ENCODE data around the gene NFE2L1. TPM values are rescaled to one million over a fixed set of nuclear protein-coding genes. Genes with fewer than 3 reads are reported as not detected.
"Not testable (repeated sequence)": the region's sequence is repeated elsewhere in the genome, so short reads cannot be mapped to it uniquely, and the experiment has no call there.

NFE2L1 gene, protein sequence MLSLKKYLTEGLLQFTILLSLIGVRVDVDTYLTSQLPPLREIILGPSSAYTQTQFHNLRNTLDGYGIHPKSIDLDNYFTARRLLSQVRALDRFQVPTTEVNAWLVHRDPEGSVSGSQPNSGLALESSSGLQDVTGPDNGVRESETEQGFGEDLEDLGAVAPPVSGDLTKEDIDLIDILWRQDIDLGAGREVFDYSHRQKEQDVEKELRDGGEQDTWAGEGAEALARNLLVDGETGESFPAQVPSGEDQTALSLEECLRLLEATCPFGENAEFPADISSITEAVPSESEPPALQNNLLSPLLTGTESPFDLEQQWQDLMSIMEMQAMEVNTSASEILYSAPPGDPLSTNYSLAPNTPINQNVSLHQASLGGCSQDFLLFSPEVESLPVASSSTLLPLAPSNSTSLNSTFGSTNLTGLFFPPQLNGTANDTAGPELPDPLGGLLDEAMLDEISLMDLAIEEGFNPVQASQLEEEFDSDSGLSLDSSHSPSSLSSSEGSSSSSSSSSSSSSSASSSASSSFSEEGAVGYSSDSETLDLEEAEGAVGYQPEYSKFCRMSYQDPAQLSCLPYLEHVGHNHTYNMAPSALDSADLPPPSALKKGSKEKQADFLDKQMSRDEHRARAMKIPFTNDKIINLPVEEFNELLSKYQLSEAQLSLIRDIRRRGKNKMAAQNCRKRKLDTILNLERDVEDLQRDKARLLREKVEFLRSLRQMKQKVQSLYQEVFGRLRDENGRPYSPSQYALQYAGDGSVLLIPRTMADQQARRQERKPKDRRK
- 100 to 1,000 TPM; 164 to 281 (median 264) TPM for total RNA-seq

DNA sequence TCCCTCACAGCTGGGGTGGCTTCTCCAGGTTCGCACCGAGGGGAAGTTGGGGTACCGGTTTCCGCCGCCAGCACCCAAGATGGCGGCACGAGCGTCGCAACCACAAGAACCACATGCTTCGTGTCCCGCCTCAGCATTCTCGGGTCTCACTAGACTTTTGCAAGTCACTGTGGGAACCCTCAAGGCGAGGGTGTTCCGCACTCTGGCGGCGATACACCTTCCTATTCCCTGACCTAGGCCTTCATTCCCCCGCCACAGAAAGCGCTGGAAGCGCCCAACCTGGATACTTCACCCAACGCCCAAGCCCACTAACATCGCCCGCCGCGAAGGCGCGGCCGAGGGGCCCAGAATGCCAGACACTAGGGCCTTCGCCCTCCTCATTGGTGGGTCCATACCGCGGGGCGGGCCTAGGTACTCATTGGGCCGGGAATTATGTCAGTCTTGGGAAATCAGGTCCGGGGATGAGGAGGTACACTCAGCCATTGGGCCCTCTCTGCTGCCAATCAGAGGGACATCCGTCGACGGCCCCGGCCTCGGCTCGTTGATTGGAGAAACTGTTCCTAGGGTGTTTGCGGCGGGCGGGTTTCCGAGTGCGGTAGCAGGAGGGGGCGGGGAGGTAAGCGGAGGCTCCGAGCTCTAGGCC, at the start of gene NFE2L1:
Gene NFE2L1, plus strand, starts transcription at position 619 of the 643 bp plus-strand sequence. CDS start 2,760 bp downstream, outside the sequence.
- H3K4me3 ChIP-seq, result peak within 1 kb of the TSS; percentile 71 to 85 (median 84)
- 0% methylated on average over 22 of the region's 47 CpGs for WGBS
- no peaks in the 10 kb centered on the region for H3K9me3 ChIP-seq
- TF ChIP-seq, protein P1, sequence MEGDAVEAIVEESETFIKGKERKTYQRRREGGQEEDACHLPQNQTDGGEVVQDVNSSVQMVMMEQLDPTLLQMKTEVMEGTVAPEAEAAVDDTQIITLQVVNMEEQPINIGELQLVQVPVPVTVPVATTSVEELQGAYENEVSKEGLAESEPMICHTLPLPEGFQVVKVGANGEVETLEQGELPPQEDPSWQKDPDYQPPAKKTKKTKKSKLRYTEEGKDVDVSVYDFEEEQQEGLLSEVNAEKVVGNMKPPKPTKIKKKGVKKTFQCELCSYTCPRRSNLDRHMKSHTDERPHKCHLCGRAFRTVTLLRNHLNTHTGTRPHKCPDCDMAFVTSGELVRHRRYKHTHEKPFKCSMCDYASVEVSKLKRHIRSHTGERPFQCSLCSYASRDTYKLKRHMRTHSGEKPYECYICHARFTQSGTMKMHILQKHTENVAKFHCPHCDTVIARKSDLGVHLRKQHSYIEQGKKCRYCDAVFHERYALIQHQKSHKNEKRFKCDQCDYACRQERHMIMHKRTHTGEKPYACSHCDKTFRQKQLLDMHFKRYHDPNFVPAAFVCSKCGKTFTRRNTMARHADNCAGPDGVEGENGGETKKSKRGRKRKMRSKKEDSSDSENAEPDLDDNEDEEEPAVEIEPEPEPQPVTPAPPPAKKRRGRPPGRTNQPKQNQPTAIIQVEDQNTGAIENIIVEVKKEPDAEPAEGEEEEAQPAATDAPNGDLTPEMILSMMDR (IDR thresholded peaks at IDR 0.05), result peak in 1 of 3 experiments; percentile 12
- TF ChIP-seq EP300 (IDR thresholded peaks at IDR 0.05) (no peak), POLR2AphosphoS5 (IDR thresholded peaks at IDR 0.05) (peak; percentile 55 to 95), POLR2A (IDR thresholded peaks at IDR 0.05; ENCODE audit: low read depth) (peak; percentile 89)
- peak; percentile 100 for DNase-seq (ENCODE audit: extremely low spot score)
- intact Hi-C loops (cut with DNase I), result no loop called here
- H3K36me3 ChIP-seq, result peaks cover 0 to 16% (median 7%) of the 10 kb centered on the region in 4 donors
- H3K4me1 ChIP-seq, result peaks cover 41 to 60% (median 57%) of the 10 kb centered on the region in 4 donors
- H3K27ac ChIP-seq (replicated peaks in 1 of 4), result peak within 1 kb of the TSS; percentile 97 to 98 (median 98)
- H3K27me3 ChIP-seq, result no peaks in the 10 kb centered on the region

DNA sequence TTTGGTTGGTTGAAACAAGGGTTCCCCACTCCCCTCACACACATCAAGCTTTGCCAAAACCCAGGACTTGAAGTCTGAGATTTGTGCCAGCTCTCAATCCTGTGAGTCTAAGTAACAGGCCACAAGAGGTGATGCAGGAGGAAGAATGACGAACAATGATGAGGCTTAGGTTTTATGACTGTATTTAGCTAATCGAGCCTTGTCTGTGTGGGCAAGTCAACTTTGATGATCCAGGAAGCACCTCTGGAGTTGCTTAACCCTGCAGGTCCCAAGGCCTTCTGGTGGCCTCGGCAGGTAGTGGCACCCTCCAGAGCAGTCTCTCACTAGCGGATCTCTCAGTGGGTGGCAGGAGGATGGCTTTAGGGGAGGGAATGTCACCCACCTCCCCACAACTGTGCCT, 48.6 kb upstream of the NFE2L1 start:
- intact Hi-C loops (cut with DNase I), result no loop called here
- Histone ChIP-seq H3K9me3 (no peaks in the 10 kb centered on the region), H3K36me3 (no peaks in the 10 kb centered on the region), H3K4me1 (peaks cover 5 to 22% (median 19%) of the 10 kb centered on the region in 4 donors), H3K4me3 (no peak overlapping the region), H3K27me3 (peaks cover 0 to 40% (median 0%) of the 10 kb centered on the region in 4 donors), H3K27ac (replicated peaks in 1 of 4) (no peak overlapping the region)
- DNase-seq (ENCODE audit: extremely low spot score), result no peak
- WGBS, result 63% methylated on average over 4 of the region's 4 CpGs
- TF ChIP-seq, protein P1 (IDR thresholded peaks at IDR 0.05), result no peak
- TF ChIP-seq EP300 (IDR thresholded peaks at IDR 0.05) (no peak), POLR2AphosphoS5 (IDR thresholded peaks at IDR 0.05) (no peak), POLR2A (IDR thresholded peaks at IDR 0.05; ENCODE audit: low read depth) (no peak)

DNA sequence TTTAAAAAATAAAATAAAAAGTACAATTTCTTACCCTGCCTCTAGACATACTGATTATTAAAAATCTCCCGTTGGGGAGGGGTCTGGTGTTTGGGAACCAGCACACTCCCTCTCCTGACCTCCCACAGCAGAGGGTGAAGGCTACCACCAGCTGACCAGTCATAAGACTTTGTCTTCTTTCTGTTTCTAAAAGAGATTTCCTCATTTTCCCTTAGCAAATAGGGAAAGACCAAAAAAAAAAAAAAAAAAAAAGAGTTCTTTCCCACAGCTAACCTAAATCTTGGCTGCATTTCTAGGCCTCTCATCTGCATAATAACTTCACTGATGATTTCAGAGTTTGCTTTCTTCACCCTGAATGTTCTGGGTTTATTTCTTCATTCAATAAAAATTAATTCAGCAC, 47.0 kb upstream of the NFE2L1 start:
- intact Hi-C loops (cut with DNase I), result no loop called here
- peaks cover 5 to 22% (median 19%) of the 10 kb centered on the region in 4 donors for H3K4me1 ChIP-seq
- no peaks in the 10 kb centered on the region for H3K36me3 ChIP-seq
- H3K4me3 ChIP-seq, result no peak overlapping the region
- WGBS, result 72% methylated on average over 1 of the region's 1 CpG
- no peaks in the 10 kb centered on the region for H3K9me3 ChIP-seq
- DNase-seq (ENCODE audit: extremely low spot score), result no peak
- H3K27ac ChIP-seq (replicated peaks in 1 of 4), result no peak overlapping the region
- TF ChIP-seq EP300 (IDR thresholded peaks at IDR 0.05) (no peak), POLR2A (IDR thresholded peaks at IDR 0.05; ENCODE audit: low read depth) (no peak), POLR2AphosphoS5 (IDR thresholded peaks at IDR 0.05) (no peak)
- TF ChIP-seq, protein P1 (IDR thresholded peaks at IDR 0.05), result no peak
- H3K27me3 ChIP-seq, result peaks cover 0 to 36% (median 0%) of the 10 kb centered on the region in 4 donors

DNA sequence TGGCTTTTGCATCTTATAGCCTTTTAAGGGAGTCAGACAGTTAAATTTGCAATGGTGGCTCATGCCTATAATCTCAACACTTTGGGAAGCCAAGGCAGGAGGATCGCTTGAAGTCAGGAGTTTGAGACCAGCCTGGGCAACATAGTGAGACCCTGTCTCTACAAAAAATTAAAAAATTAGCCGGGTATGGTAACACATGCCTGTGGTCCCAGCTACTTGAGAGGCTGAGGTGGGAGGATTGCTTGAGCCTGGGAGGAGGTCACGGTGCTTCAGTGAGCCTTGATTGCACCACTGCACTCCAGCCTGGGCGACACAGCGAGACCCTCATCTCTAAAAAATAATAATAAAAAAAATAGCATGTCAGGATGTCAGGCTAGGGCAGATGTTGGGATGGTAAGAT, 46.5 kb upstream of the NFE2L1 start:
- 90% methylated on average over 5 of the region's 5 CpGs for WGBS

More for the DNA sequence above, 46.5 kb upstream of the NFE2L1 start:
- H3K36me3 ChIP-seq; intact Hi-C loops (cut with DNase I); DNase-seq (ENCODE audit: extremely low spot score); H3K27ac ChIP-seq (replicated peaks in 1 of 4); H3K9me3 ChIP-seq; H3K4me3 ChIP-seq: not testable (repeated sequence)
- Histone ChIP-seq H3K27me3 (peaks cover 0 to 36% (median 0%) of the 10 kb centered on the region in 4 donors), H3K4me1 (peaks cover 5 to 22% (median 19%) of the 10 kb centered on the region in 4 donors)
